HG02981 (cell line): Measurements from ENCODE around the gene FNIP1.
"Not testable (repeated sequence)": the region's sequence is repeated elsewhere in the genome, so short reads cannot be mapped to it uniquely, and the experiment has no call there.

Source experiments
- ATAC-seq: cut with Tn5 transposase; IDR thresholded peaks from one replicate; pipeline ENCODE4 v1.9.1; 2021; ENCODE audit warnings: mild to moderate bottlenecking, moderate library complexity; ENCODE audit not compliant: unreplicated experiment

The FNIP1 gene

DNA sequence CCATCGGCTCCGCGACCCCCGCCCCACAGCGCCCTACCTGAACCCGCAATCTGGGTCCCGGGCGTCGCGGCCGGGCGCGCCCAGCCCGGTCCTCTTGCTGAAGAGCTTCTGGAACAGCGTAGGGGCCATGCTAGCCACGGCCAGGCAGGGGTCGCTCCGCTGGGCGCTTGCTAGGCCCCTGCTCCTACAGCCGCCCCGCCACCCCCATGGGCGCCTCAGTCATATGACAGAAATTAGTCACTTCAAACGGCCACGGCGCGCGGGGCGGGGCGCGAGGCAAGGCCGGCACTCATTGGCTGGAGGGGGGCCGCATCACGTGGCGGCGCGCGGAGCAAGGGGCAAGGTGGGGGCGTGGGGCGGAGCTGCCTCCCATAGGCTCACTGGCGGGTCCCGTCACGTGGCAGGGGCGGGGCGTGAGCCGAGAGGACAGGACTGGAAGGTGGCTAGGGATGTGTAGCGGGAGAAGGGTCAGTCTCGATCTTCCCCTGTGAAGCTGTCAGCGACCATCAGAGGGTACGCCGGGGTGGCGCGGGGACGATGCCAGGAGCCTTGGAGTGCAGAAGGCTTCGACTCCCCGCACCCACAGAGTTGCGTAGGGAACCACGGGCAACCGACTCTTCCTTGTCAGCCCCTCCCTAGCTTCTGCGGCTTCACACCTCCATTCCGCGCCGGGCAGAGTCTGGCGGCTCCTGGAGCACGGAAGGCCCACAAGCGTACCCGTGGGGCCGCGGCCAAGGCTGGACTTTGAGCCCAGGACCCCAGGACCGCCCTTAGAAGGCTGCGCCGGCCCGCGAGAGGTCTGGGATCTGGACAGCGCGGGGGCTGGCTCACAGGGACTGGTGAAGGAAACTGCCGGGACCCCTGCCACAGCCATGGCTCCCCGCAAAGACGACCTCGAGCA, at the start of gene FNIP1:
FNIP1 (minus strand) TSS at position 225 of the 901 bp plus-strand sequence; CDS start at position 129, 96 bp downstream.
- ATAC-seq, result peak; percentile 93

DNA sequence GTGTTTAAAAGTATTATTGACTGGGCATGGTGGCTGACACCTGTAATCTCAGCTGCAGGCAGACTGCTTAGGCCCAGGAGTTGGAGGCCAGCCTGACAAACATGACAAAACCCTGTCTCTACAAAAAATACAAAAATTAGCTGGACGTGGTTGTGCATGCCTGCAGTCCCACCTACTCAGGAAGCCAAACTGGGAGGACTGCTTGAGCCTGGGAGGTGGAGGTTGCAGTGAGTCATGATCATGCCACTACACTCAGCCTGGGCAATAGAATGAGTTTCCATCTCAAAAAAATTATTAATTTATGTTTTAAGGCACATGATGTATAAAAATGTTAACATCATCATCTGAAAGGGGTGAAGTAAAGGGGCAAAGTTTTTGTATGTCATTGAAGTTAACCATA, 49.7 kb upstream of the FNIP1 start:
- ATAC-seq, result no peak

DNA sequence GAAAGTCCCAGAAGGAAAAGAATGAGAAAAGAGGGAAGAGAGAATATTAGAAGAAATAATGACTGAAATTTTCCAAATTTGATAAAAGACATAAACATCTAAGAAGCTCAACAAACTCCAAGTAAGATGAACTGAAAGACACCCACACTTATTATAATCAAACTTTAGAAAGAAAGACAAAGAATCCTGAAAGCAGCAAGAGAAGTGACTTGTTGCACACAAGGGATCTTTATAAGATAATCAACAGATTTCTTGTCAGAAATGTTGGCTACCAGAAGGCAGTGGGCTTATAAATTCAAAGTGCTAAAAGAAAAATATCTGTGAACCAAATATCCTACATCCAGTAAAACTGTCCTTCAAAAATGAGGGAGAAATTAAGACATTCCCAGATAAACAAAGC, 49.0 kb upstream of the FNIP1 start:
- ATAC-seq, result no peak

DNA sequence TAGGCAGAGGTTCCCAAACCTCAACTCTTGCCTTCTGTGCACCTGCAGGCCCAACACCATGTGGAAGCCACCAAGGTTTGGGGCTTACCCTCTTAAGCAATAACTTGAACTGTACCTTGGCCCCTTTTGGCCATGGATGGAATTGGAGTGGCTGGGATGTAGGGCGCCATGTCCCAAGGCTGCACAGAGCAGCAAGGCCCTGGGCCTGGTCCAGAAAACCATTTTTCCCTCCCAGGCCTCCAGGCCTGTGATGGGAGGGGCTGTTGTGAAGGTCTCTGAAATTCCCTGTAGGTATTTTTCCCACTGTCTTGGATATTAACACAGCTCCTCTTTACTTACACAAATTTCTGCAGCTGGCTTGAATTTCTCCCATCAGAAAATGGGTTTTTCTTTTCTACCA, 46.2 kb upstream of the FNIP1 start:
- not testable (repeated sequence) for ATAC-seq

DNA sequence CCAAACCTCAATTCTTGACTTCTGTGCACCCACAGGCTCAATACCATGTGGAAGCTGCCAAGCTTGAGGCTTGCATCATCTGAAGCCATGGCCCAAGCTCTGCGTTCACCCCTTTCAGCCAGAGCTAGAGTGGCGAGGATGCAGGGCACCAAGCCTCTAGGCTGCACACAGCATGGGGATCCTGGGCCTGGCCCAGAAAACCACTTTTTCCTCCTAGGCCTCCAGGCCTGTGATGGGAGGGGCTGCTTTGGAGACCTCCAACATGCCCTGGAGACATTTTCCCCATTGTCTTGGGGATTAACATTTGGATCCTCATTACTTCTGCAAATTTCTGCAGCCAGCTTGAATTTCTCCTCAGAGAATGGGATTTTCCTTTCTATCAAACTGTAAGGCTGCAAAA, 35.9 kb upstream of the FNIP1 start:
- ATAC-seq, result not testable (repeated sequence)

DNA sequence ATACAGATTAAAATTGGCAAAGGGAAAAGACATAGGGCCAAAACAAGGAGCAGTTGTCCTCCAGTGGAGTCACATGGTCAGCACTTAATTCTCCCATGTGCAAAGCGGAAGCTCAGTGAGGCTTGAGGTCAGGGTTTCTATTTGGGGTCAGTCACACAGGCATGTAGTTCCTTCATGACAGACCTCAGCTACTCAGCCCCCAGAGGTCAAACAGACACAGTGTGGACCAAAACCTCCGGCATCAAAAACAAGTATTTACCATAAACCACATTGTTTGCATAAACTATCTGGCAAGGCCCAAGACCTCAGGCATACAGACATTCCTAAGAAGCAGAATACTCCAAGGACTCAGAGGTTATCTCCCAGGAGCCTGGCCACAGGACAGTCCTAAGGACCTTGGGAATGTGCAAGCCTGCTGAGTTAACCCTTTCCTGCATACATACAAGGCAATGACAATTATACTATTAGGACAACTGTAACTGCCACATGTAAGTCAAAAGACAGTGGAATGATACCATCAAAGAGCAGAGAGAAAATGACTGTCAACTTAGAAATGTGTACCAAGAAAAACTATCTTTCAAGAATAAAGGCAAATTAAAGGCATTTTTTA, 28.7 kb upstream of the FNIP1 start:
- no peak for ATAC-seq

DNA sequence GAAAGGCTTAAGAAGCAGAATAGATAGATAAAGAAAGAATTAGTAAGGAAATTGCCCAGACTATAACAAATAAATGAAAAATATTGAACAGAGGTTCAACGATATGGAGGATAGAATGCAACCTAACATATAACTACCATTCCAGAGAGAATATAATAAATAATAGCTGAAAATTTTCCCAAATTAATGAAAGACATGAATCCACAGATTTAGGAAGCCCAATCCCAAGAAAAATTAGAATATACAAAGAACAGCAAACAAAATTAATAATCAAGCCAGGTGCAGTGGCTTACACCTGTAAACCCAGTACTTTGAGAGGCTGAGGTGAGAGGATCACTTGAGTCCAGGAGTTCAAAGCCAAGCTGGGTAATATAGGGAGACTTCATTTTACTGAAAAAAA, 27.8 kb upstream of the FNIP1 start:
- ATAC-seq, result no peak

DNA sequence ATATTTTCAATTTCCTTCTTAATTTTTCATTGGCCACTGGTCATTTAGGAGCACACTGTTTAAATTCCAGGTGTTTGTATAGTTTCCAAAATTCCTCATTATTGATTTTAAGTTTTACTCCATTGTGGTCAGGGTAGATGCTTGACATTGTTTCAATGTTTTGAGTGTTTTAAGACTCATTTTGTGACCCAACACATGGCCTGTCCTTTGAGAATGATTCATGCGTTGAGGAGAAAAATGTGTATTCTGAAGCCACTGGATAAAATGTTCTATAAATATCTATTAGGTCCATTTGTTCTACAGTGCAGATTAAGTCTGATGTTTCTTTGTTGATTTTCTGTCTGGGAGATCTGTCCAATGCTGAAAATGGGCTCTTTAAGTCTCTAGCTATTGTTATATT, 24.4 kb upstream of the FNIP1 start:
- ATAC-seq, result no peak

DNA sequence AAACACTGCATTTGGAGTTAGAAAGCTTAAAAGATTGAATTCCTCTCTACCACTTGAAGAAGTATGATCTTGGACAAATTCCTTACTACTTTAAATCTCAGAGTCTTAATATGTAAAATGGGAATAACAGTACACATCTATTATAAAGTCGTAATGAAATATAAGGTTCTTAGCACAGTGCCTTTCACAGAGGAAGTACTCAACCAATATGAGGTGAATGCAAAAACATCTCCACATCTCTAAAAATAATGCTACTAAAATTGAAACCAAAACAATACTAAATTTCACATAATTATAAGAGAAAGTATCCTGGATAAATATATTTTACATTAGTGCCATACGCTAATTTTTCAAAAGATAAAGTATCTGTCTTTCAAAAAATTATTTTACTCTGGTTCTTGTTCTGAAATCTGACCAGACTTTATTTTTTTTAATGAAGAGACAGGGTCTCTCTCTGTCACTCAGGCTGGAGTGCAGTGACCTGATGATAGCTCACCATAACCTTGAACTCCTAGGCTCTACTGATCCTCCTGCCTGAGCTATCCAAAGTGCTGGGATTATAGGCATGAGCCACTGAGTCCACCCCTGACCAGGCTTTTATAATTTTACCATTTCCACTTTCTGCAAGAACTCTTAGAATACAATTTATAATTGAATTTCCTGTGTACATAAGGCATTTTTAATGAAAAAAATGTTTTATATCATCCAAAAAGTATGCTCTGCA, 21.3 kb upstream of the FNIP1 start:
- ATAC-seq, result no peak

DNA sequence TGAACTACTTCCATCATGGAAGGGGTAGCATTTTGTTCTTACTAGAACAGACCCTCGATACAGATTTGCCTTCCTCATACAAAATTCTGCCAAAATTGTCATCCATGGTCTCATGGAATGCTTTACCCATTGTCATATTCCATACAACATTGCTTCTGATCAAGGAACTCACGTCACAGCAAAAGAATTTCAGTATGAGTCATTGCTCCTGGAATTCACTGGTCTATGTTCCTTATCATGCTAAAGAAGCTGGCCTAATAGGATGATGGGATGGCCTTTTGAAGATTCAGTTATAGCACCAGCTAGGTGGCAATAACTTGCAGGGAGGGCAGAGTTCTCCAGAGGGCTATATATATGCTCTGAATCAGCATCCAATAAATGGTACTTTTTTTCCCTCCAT, 18.2 kb upstream of the FNIP1 start:
- ATAC-seq, result no peak

DNA sequence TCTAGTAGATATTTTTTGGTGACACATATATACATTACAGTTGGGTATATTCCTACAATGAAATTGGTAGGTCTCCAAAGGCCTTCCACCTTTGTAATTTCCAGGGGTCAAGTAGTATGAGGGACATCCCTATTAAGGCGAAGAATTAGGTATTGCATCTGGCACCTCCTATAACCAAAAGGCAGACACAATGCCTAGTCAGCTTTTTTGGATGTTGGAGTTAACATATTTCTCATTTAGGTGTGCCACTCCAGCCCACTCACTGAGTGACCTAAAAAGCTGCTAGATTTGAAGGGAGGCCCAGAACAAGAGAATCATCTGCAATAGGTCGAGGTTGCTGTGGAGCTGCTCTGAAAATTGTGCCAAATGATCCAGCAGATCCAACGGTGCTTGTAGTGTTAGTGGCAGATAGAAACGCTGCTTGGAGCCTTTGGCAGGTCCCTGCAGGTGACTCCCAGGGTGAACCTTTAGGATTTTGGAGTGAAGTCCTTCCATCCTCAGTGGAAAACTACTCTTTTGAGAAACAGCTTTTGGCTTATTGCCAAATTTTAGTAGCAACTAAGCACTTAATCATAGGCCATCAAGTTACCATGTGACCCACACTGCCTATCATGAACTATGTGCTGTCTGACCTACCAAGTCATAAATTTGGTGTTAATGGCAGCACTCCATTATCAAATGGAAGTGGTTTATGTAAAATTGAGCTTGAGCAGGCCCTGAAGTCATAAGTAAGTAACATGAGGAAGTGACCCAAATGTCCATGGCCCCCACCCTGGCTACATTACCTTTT, 15.7 kb upstream of the FNIP1 start:
- no peak for ATAC-seq

DNA sequence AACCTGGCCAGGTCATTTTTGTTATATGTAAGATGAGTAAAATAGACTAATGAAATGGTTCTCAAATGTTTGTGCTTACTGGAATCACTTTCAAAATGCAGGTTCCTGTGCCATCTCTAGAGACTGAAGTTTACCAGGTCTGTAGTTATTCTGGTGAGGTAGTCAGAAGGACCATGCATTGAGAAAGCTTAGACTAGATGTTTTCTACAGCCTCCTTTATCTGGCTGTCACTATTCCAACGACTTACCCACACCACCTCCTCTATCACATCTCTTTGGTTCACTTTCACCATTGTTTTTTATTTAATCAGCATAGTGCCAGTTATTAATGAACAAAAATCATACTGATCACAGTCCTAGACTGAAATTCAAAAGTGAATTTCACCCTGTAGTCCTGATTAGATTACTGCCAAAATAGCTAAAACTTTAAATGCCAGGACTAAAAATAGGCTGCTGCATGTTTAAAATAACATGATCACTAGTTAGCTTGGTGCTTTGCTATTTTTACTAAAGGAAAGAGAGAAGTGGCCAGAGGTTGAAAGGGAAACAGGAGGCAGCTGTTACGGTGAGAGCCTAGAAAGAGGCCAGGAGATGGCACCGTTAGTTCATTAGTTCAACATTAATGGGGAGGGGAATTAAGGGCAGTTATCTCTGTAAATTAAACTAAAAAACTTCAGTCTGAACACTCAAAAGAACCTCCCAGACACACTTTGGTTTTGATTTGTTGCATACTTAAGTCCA, 13.9 kb upstream of the FNIP1 start:
- no peak for ATAC-seq

DNA sequence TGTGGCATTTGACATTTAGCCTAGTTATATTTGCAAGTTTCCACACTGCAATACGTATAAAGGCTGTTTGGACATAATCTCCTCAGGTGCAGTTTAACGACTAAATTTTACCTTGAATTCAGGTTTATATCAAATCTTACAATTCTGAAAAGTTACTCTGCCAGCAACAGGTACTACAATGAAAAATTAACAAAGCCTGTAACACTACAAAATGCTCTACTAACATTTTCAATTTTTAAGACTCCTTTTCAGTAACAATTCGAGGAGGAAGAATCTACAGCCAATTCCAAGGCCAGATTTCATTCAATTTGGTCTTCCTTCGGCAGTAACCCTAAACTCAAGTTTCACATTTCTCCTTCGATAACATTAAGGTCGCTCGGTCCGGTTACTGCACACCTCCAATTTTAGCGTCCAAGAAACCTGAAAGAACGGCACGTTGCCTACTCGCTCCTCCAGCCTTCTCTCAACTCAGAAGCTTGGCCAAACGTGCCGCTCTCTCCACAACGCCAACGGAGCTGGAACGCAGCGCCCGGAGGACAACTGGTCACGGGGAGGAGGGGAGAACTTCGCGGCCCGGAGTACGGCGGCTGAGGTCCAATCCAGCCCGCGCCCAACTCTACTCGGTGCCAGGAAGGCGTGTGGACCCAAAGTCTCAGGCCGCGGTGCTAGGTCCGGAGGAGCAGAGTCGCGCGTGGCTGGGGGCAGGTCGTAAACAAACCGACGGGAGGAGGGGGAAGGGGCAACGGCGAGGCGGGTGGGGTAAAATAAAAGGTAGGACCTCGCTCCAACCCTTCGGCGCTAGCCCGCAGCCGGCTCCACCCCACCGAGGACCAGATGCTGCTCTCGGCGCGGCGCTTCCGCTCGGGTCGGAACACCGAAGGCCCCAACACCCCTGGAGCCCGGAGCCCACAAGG, 681 bp downstream of the FNIP1 start:
- peak; percentile 14 for ATAC-seq

DNA sequence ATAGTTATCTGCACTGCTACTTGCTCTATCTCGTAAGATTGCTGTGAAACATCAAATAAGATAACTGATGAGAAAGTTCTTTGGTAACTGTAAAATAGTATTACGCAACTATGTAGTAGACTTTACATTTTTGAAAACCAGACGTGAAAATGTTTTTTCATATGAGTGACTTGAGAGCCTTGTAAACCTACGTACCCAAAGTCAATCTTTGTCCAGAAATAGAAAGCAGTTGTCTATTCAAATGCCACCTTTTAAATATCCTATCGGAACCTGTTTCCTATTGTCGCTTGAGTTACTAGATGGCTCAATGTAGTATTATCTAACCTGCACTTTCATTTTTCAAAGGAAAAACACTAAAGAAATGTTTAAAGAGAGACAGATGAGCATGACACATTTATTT, 1.6 kb downstream of the FNIP1 start:
- no peak for ATAC-seq

DNA sequence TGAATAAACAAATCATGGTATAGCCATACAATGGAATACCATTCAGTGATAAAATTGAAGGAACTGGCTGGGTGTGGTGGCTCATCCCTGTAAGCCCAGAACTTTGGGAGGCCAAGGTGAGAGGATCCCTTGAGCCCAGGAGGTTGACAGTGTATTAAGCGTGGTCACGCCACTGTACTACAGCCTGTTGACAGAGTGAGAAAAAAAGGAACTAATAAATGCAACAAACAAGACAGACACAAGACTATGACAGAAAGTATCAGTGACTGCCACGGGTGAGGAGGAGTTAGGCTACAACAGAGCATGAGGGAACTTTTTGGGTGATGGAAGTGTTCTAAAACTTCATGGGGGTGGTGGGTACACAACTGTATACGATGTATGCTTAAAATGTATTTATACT, 2.2 kb downstream of the FNIP1 start:
- ATAC-seq, result no peak

DNA sequence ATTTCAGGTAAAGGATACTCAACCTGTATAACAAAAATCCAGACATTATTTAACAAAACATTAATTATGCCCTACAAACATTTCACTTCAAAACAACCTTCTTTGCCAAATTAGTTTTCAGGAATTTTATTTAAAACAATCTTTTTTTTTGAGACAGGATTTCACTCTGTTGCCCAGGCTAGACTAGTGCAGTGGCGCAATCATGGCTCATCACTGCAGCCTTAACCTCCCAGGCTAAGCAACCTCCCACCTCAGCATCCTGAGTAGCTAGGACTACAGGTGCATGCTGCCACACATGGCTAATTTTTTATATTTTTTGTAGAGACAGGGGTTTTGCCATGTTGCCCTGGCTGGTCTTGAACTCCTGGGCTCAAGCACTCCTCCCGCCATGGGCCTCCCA, 3.9 kb downstream of the FNIP1 start:
- ATAC-seq, result no peak

DNA sequence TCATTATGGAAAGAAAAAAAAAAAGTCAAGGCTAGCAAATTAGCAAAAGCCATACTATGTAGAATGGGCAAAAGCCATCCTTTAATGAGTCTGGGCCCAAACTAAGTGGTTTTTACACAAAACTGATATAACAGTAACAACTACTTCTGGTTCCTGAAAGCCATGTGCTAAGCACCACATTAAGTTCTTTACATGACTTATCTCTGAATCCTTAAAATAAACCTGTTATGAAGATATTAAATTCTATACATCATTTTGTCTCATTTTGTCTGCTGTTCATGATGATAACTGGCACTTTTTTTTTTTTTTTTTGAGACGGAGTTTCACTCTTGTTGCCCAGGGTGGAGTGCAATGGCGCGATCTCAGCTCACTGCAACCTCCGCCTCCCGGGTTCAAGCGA, 5.0 kb downstream of the FNIP1 start:
- ATAC-seq, result no peak

DNA sequence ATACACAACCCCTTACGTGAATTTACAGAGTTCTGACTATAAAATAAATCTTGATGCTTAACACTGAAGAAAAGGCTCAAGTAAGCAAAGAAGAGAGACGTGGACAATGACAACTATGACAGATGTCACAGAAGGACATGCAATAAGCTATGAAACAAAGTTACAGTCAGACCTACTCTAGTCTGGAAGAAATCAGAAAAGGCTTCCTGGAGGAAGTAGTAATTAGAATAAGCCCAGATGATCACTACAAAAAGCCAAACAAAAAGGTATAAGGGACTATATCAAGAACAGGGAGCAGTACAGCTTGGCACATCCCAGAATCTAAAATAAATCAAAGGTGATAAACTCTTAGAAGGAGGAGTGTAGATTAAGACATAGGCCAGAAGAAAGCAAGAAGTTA, 6.3 kb downstream of the FNIP1 start:
- ATAC-seq, result no peak

DNA sequence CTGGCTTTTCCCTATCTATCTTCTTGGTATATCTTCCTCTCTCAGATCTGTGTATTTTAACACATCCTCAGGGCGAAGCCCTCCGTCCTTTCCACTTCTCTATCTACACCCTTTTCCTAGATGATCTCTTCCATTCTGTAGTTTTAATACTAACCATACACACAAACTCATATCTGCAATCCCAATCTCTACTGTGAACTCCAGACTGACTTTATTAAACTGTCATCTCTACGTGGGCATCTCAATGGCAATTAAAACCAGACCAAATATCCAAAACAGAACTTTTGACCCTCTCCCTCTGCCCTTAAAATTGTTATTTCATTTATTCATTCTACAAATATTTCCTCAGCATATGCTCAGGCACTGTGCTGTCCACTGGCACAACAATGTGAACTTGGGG, 7.1 kb downstream of the FNIP1 start:
- no peak for ATAC-seq
